ENCODE data around the gene PDILT.
"Not testable (repeated sequence)": the region's sequence is repeated elsewhere in the genome, so short reads cannot be mapped to it uniquely, and the experiment has no call there.

Gene PDILT

DNA sequence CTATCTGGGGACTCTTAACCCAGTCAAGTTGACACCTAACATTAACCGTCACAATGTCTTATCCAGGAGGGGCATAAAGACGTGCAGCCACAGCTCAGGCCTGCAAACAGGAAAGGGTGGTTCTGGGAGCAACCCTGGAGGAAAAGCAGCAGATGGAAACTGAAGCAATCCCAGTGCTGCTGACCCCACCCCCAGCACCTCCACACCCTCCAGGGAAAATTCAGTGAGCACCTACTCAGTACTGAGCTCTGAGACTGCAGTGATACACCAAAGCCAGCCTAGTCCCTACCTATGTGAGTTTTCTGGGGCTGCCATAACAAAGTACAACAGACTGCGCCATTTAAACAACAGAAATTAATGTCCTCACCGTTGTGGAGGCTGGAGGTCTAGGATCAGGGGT, 37.3 kb upstream of the PDILT start:
- not testable (repeated sequence) for H3K4me1 ChIP-seq (ENCODE audit: control insufficient read depth in 2 of 2, insufficient read depth in 1 of 2, low read depth in 1 of 2, low read length in 2 of 2); H3K23ac ChIP-seq (ENCODE audit: low read depth, low read length, poor library complexity); H3K4me3 ChIP-seq (ENCODE audit: low read length in 2 of 2); H3K18ac ChIP-seq (ENCODE audit: low read length); H2AFZ ChIP-seq (ENCODE audit: low read length); H3K27ac ChIP-seq (replicated peaks; ENCODE audit: low read length); H3K9me3 ChIP-seq (replicated peaks in 1 of 2; ENCODE audit: control insufficient read depth in 2 of 2, insufficient read depth in 1 of 2, low read depth in 1 of 2, low read length in 2 of 2); DNase-seq (ENCODE audit: low spot score); H4K8ac ChIP-seq (ENCODE audit: low read depth, low read length); H3K14ac ChIP-seq (ENCODE audit: low read length); H3K79me1 ChIP-seq (ENCODE audit: low read depth, low read length); H3K27me3 ChIP-seq (ENCODE audit: control insufficient read depth in 3 of 3, insufficient read depth in 3 of 3, low read depth in 1 of 3, low read length in 3 of 3); H3K36me3 ChIP-seq (replicated peaks in 1 of 2; ENCODE audit: control insufficient read depth in 2 of 2, insufficient read depth in 2 of 2, low read length in 2 of 2); H4K91ac ChIP-seq (ENCODE audit: low read depth, low read length, poor library complexity); H3K4me2 ChIP-seq (ENCODE audit: insufficient read depth, low read length, poor library complexity, severe bottlenecking); H2BK120ac ChIP-seq (ENCODE audit: low read depth, low read length); H3K4ac ChIP-seq (ENCODE audit: low read length); H2AK5ac ChIP-seq (ENCODE audit: low read depth, low read length); H2BK15ac ChIP-seq (ENCODE audit: low read length); H2BK5ac ChIP-seq (ENCODE audit: low read length); H2BK12ac ChIP-seq (ENCODE audit: low read length); H3K9ac ChIP-seq (ENCODE audit: low read depth, low read length, poor library complexity)
- WGBS, 2 donors (ENCODE audit: extremely low coverage in 2 of 2, insufficient read length in 2 of 2, insufficient replicate concordance in 1 of 2): no CpG with 5 or more reads among the region's 4 CpGs

- no peak overlapping the region for H2BK15ac ChIP-seq (ENCODE audit: low read length)
- no peak overlapping the region for H2AK5ac ChIP-seq (ENCODE audit: low read depth, low read length)
- H3K36me3 ChIP-seq (replicated peaks in 1 of 2; ENCODE audit: control insufficient read depth in 2 of 2, insufficient read depth in 2 of 2, low read length in 2 of 2): no peaks in the 10 kb centered on the region
- H3K27ac ChIP-seq (replicated peaks; ENCODE audit: low read length): no peak overlapping the region
- H3K4me1 ChIP-seq (ENCODE audit: control insufficient read depth in 2 of 2, insufficient read depth in 1 of 2, low read depth in 1 of 2, low read length in 2 of 2): no peaks in the 10 kb centered on the region
- H2AFZ ChIP-seq (ENCODE audit: low read length): no peak overlapping the region
- no peak for DNase-seq (ENCODE audit: low spot score)
- H3K4ac ChIP-seq (ENCODE audit: low read length): no peak overlapping the region
- no peak overlapping the region for H3K23ac ChIP-seq (ENCODE audit: low read depth, low read length, poor library complexity)
- no peak overlapping the region for H2BK12ac ChIP-seq (ENCODE audit: low read length)
- H3K4me2 ChIP-seq (ENCODE audit: insufficient read depth, low read length, poor library complexity, severe bottlenecking): no peak overlapping the region
- no peak overlapping the region for H3K18ac ChIP-seq (ENCODE audit: low read length)
- H3K14ac ChIP-seq (ENCODE audit: low read length): no peak overlapping the region
- no peaks in the 10 kb centered on the region for H3K9me3 ChIP-seq (replicated peaks in 1 of 2; ENCODE audit: control insufficient read depth in 2 of 2, insufficient read depth in 1 of 2, low read depth in 1 of 2, low read length in 2 of 2)
- no CpG with 5 or more reads among the region's 3 CpGs for WGBS, 2 donors (ENCODE audit: extremely low coverage in 2 of 2, insufficient read length in 2 of 2, insufficient replicate concordance in 1 of 2)
- H2BK120ac ChIP-seq (ENCODE audit: low read depth, low read length): no peak overlapping the region
- no peak overlapping the region for H3K4me3 ChIP-seq (ENCODE audit: low read length in 2 of 2)
- H2BK5ac ChIP-seq (ENCODE audit: low read length): no peak overlapping the region
- no peak overlapping the region for H4K91ac ChIP-seq (ENCODE audit: low read depth, low read length, poor library complexity)
- no peaks in the 10 kb centered on the region for H3K79me1 ChIP-seq (ENCODE audit: low read depth, low read length)
- H3K27me3 ChIP-seq (ENCODE audit: control insufficient read depth in 3 of 3, insufficient read depth in 3 of 3, low read depth in 1 of 3, low read length in 3 of 3): no peaks in the 10 kb centered on the region
- no peak overlapping the region for H4K8ac ChIP-seq (ENCODE audit: low read depth, low read length)
- H3K9ac ChIP-seq (ENCODE audit: low read depth, low read length, poor library complexity): no peak overlapping the region
These were observed 36.7 kb upstream of the PDILT start for GRCh38 chr16:20441191-20441590.

DNA sequence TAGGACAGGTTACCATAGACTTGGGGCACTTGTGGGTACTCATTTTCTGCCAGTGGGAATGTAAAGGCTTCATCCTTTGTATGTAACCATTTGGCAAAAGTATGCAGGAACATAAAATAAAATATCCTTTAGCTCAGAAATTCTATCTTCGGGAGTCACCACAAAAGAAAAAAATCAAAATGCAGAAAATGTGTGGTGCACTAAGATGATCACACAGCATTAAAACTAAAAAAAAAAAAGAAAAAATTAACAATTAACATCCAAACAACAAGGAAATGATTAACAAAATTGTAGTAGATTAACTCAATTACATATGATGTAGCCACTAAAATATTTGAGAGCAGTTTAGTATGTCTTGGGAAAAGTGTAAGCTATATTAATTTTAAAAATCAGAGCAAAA, 36.2 kb upstream of the PDILT start:
- H3K79me1 ChIP-seq (ENCODE audit: low read depth, low read length): not testable (repeated sequence)

GRCh38 chr16:20439820-20440231, 35.3 kb upstream of the PDILT start:
- no CpG with 5 or more reads among the region's 3 CpGs for WGBS, 2 donors (ENCODE audit: extremely low coverage in 2 of 2, insufficient read length in 2 of 2, insufficient replicate concordance in 1 of 2)

More for the DNA sequence above, 36.2 kb upstream of the PDILT start:
- H3K14ac ChIP-seq (ENCODE audit: low read length); H3K36me3 ChIP-seq (replicated peaks in 1 of 2; ENCODE audit: control insufficient read depth in 2 of 2, insufficient read depth in 2 of 2, low read length in 2 of 2); H3K4me1 ChIP-seq (ENCODE audit: control insufficient read depth in 2 of 2, insufficient read depth in 1 of 2, low read depth in 1 of 2, low read length in 2 of 2); H2BK120ac ChIP-seq (ENCODE audit: low read depth, low read length); H2BK12ac ChIP-seq (ENCODE audit: low read length); H2BK15ac ChIP-seq (ENCODE audit: low read length); H3K27ac ChIP-seq (replicated peaks; ENCODE audit: low read length); H3K9ac ChIP-seq (ENCODE audit: low read depth, low read length, poor library complexity); H2AK5ac ChIP-seq (ENCODE audit: low read depth, low read length); H4K8ac ChIP-seq (ENCODE audit: low read depth, low read length); H3K18ac ChIP-seq (ENCODE audit: low read length); H3K4ac ChIP-seq (ENCODE audit: low read length); H3K4me2 ChIP-seq (ENCODE audit: insufficient read depth, low read length, poor library complexity, severe bottlenecking); H4K91ac ChIP-seq (ENCODE audit: low read depth, low read length, poor library complexity); H3K4me3 ChIP-seq (ENCODE audit: low read length in 2 of 2); H3K27me3 ChIP-seq (ENCODE audit: control insufficient read depth in 3 of 3, insufficient read depth in 3 of 3, low read depth in 1 of 3, low read length in 3 of 3); DNase-seq (ENCODE audit: low spot score); H2AFZ ChIP-seq (ENCODE audit: low read length); H3K9me3 ChIP-seq (replicated peaks in 1 of 2; ENCODE audit: control insufficient read depth in 2 of 2, insufficient read depth in 1 of 2, low read depth in 1 of 2, low read length in 2 of 2); H3K23ac ChIP-seq (ENCODE audit: low read depth, low read length, poor library complexity); H2BK5ac ChIP-seq (ENCODE audit: low read length): not testable (repeated sequence)
- WGBS, 2 donors (ENCODE audit: extremely low coverage in 2 of 2, insufficient read length in 2 of 2, insufficient replicate concordance in 1 of 2): no CpG with 5 or more reads among the region's 1 CpG

More at GRCh38 chr16:20439820-20440231, 35.3 kb upstream of the PDILT start:
- not testable (repeated sequence) for H3K79me1 ChIP-seq (ENCODE audit: low read depth, low read length); H3K23ac ChIP-seq (ENCODE audit: low read depth, low read length, poor library complexity); H3K36me3 ChIP-seq (replicated peaks in 1 of 2; ENCODE audit: control insufficient read depth in 2 of 2, insufficient read depth in 2 of 2, low read length in 2 of 2); H3K27ac ChIP-seq (replicated peaks; ENCODE audit: low read length); H2AFZ ChIP-seq (ENCODE audit: low read length); DNase-seq (ENCODE audit: low spot score); H2BK12ac ChIP-seq (ENCODE audit: low read length); H2BK5ac ChIP-seq (ENCODE audit: low read length); H2BK120ac ChIP-seq (ENCODE audit: low read depth, low read length); H3K4me1 ChIP-seq (ENCODE audit: control insufficient read depth in 2 of 2, insufficient read depth in 1 of 2, low read depth in 1 of 2, low read length in 2 of 2); H3K9me3 ChIP-seq (replicated peaks in 1 of 2; ENCODE audit: control insufficient read depth in 2 of 2, insufficient read depth in 1 of 2, low read depth in 1 of 2, low read length in 2 of 2); H4K8ac ChIP-seq (ENCODE audit: low read depth, low read length); H3K4me2 ChIP-seq (ENCODE audit: insufficient read depth, low read length, poor library complexity, severe bottlenecking); H3K4me3 ChIP-seq (ENCODE audit: low read length in 2 of 2); H2AK5ac ChIP-seq (ENCODE audit: low read depth, low read length); H3K9ac ChIP-seq (ENCODE audit: low read depth, low read length, poor library complexity); H2BK15ac ChIP-seq (ENCODE audit: low read length); H4K91ac ChIP-seq (ENCODE audit: low read depth, low read length, poor library complexity); H3K18ac ChIP-seq (ENCODE audit: low read length); H3K27me3 ChIP-seq (ENCODE audit: control insufficient read depth in 3 of 3, insufficient read depth in 3 of 3, low read depth in 1 of 3, low read length in 3 of 3); H3K4ac ChIP-seq (ENCODE audit: low read length); H3K14ac ChIP-seq (ENCODE audit: low read length)

Measured in neuronal stem cell (in vitro differentiated cells).